Body of pancreas (tissue), 4 donors: ENCODE data around the gene ADRB1. TPM values are rescaled to one million over a fixed set of nuclear protein-coding genes. Genes with fewer than 3 reads are reported as not detected.
A peak's percentile ranks its signal among the peaks of the same experiment; 100 is the strongest.

ENCODE experiments used
- ATAC-seq: fragments of 150-250 bp; one replicate; pipeline ENCODE4 v1.9.1; 2016
- DNase-seq, 4 donors: peaks; one replicate each; pipeline ENCODE4 v3.0.0-alpha.2; 2019
- H3K27ac ChIP-seq, 4 donors: fragments of 200-600 bp; sonication (generic); 1 replicate in 3 of 4; 2 replicates in 1 of 4; pipeline versions ENCODE4 v1.5.1 to v1.6.1; 2016 to 2019; ENCODE audit warnings: mild to moderate bottlenecking in 1 of 4, mixed read lengths in 1 of 4, moderate library complexity in 1 of 4
- H3K27me3 ChIP-seq, 2 donors: fragments of 200-600 bp; sonication (generic); one replicate each; pipeline ENCODE4 v1.6.0; 2016; ENCODE audit warnings: mild to moderate bottlenecking in 1 of 2
- H3K36me3 ChIP-seq, 2 donors: fragments of 200-600 bp; sonication (generic); replicated peaks in 1 of 2; 2 replicates each; pipeline ENCODE4 v1.5.1; 2016; ENCODE audit warnings: low read depth in 2 of 2; ENCODE audit not compliant: insufficient read depth in 1 of 2
- H3K4me1 ChIP-seq: fragments of 200-600 bp; sonication (generic); one replicate; pipeline ENCODE4 v1.6.0; 2016
- H3K4me3 ChIP-seq, 2 donors: fragments of 200-600 bp; sonication (generic); 1 replicate in 1 of 2; 2 replicates in 1 of 2; pipeline ENCODE4 v1.5.1; 2016 to 2019
- H3K9me3 ChIP-seq, 3 donors: fragments of 200-600 bp; sonication (generic); 1 replicate in 2 of 3; 2 replicates in 1 of 3; pipeline ENCODE4 v1.5.1; 2016
- POLR2A ChIP-seq, 3 donors: fragments of 450-650 bp; IDR thresholded peaks; one replicate each; pipeline ENCODE4 v1.6.1; 2016; ENCODE audit warnings: antibody characterized with exemption in 3 of 3, mild to moderate bottlenecking in 2 of 3
- WGBS, 2 donors: methylation state at CpG; one replicate each; pipeline ENCODE4 v1.1.5; 2017; 5-methylcytosine and 5-hydroxymethylcytosine counted together
- intact Hi-C: fragments of 100-400 bp; cut with DNase I; formaldehyde crosslinking; loops from one replicate; pipeline ENCODE4 v1.15.1; 2023
- total RNA-seq, 2 donors: library from RNA; depleted of rRNA; stranded (reverse); fragments of >200 nt; gene quantifications; one replicate each; pipeline ENCODE4 v1.1.0, GENCODE V29; 2016
- TF ChIP-seq, protein P1 (sequence below), 7 experiments: fragments of 450-650 bp in 4 of 7; fragments of 200-600 bp in 3 of 7; sonication (generic) in 3 of 7; IDR thresholded peaks; one replicate each; pipeline ENCODE4 v1.5.1; 2016 to 2019; ENCODE audit warnings: antibody characterized with exemption in 7 of 7

Gene ADRB1
- total RNA-seq, 2 donors from 2014 or later = 1.0 to 8.6 TPM

DNA sequence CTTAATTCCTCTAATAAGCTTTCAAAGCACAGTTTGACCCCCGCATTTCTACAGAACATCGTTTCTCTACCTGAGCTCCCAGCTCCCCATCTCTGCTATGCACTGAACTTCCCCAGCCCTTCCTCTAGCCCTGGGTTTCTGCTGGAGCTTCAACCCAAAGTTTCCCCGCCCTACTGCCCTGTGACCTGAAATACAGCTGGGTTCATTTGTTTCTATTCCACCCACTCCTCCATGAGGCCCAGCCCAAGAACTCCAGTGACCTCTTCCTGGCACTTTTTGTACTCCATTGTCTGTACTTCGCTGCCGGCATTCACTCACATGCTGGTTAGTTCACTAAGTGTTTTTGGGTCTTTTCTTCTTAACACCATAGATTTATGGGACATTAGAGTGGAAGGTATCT, 35.8 kb downstream of the ADRB1 start:
- Histone ChIP-seq H3K4me3 (no peak overlapping the region), H3K9me3 (no peaks in the 10 kb centered on the region), H3K27me3 (no peaks in the 10 kb centered on the region), H3K4me1 (peaks cover 17% of the 10 kb centered on the region), H3K27ac (no peak overlapping the region), H3K36me3 (no peaks in the 10 kb centered on the region)
- TF ChIP-seq, protein P1, sequence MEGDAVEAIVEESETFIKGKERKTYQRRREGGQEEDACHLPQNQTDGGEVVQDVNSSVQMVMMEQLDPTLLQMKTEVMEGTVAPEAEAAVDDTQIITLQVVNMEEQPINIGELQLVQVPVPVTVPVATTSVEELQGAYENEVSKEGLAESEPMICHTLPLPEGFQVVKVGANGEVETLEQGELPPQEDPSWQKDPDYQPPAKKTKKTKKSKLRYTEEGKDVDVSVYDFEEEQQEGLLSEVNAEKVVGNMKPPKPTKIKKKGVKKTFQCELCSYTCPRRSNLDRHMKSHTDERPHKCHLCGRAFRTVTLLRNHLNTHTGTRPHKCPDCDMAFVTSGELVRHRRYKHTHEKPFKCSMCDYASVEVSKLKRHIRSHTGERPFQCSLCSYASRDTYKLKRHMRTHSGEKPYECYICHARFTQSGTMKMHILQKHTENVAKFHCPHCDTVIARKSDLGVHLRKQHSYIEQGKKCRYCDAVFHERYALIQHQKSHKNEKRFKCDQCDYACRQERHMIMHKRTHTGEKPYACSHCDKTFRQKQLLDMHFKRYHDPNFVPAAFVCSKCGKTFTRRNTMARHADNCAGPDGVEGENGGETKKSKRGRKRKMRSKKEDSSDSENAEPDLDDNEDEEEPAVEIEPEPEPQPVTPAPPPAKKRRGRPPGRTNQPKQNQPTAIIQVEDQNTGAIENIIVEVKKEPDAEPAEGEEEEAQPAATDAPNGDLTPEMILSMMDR (IDR thresholded peaks at IDR 0.05) = no peak
- TF ChIP-seq POLR2A (IDR thresholded peaks at IDR 0.05) = no peak
- ATAC-seq = no peak
- no peak for DNase-seq
- intact Hi-C loops = no loop called here
- 83 to 89% methylated on average over 5 of the region's 5 CpGs for WGBS, 2 donors

DNA sequence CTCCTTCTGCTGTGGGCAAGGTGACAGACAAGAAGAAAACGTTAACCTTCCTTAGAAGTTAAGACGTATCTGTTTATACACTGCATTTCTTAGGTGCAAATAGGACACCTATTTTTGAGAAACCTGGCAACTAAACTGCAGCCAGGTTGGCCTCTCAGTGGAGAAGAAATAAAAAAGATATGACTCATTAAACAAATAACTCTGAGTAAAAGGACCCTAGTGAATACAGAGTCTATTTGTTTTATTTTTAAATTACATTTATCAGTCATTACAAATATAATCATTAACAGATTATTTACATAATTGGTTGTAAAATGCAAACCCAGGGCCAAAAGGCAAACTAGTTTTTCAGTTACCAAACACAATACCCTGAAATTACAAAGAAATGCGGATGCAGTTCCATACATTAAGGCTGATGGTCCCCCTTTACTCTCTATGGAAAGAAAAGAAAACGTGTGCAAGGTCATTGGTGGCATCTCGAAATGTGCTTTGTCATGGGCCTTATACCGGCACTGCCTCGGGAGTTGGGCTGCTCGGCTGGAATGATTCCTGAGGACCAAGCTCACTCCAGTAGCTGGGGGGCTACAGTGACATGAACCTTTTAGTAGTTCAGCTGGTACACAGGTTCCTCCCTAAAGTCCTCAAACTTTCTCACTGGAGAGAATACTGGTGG, 38.4 kb downstream of the ADRB1 start:
- no peaks in the 10 kb centered on the region for H3K27me3 ChIP-seq
- H3K36me3 ChIP-seq = no peaks in the 10 kb centered on the region
- ATAC-seq (peak; percentile 71), DNase-seq (peak in 1 of 4 donors; percentile 15)
- intact Hi-C loops = no loop called here
- peaks cover 17% of the 10 kb centered on the region for H3K4me1 ChIP-seq
- H3K9me3 ChIP-seq = no peaks in the 10 kb centered on the region
- TF ChIP-seq, protein P1 (IDR thresholded peaks at IDR 0.05) = no peak
- TF ChIP-seq POLR2A (IDR thresholded peaks at IDR 0.05) = no peak
- peak overlapping the region in 2 of 4 donors; percentile 18 to 20 for H3K27ac ChIP-seq
- no peak overlapping the region for H3K4me3 ChIP-seq
- WGBS, 2 donors = 32 to 35% methylated on average over 8 of the region's 8 CpGs

GRCh38 chr10:114083040-114083439, 39.4 kb downstream of the ADRB1 start:
- Histone ChIP-seq H3K4me3 (no peak overlapping the region), H3K27ac (no peak overlapping the region), H3K9me3 (no peaks in the 10 kb centered on the region), H3K27me3 (no peaks in the 10 kb centered on the region), H3K36me3 (no peaks in the 10 kb centered on the region), H3K4me1 (peaks cover 17% of the 10 kb centered on the region)
- DNase-seq (no peak), ATAC-seq (no peak)
- intact Hi-C loops = no loop called here
- 83 to 85% methylated on average over 5 of the region's 5 CpGs for WGBS, 2 donors
- TF ChIP-seq, protein P1 (IDR thresholded peaks at IDR 0.05) = no peak
- TF ChIP-seq POLR2A (IDR thresholded peaks at IDR 0.05) = no peak

DNA sequence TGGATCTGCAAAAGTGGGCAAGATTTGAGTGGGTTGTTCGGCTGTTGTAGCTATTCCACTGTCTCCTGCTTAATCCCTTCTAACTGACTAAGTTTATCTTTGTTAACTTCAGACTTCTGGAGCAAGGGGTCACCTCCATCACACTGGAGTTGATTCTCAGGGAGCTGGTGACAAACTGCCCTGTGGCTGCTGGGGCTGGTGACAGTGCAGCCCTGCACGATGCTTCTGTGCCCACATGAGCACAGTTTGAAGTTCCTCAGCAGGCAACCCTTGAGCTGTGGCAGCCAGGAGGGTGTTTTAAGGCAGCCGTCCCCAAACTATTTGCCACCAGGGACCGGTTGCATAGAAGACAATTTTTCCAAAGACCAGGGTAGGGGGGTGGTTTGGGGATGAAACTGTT, 40.5 kb downstream of the ADRB1 start:
- DNase-seq (no peak), ATAC-seq (no peak)
- H3K4me1 ChIP-seq = peaks cover 17% of the 10 kb centered on the region
- H3K27ac ChIP-seq = no peak overlapping the region
- intact Hi-C loops = no loop called here
- no peaks in the 10 kb centered on the region for H3K9me3 ChIP-seq
- no peak overlapping the region for H3K4me3 ChIP-seq
- H3K27me3 ChIP-seq = no peaks in the 10 kb centered on the region
- 89 to 92% methylated on average over 3 to 4 of the region's 4 CpGs for WGBS, 2 donors
- no peaks in the 10 kb centered on the region for H3K36me3 ChIP-seq
- TF ChIP-seq POLR2A (IDR thresholded peaks at IDR 0.05) = no peak
- TF ChIP-seq, protein P1 (IDR thresholded peaks at IDR 0.05) = no peak

DNA sequence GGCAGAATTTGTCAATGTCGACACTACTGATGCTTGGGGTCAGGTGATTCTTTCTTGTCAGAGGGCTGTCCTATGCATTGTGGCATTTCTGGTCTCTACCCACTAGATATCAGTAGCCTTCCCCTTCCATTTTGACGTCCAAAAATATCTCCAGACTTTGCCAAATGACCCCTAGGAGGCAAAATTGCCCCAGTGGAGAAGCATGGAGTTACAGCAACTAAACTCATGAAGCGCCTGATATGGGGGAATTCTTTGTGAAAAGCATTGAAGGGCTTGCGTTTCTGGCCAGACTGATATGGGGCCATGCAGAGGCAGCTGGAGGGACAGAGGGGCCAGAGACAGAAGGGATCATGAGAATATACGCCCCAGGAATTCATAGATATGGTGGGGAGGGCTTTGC, 43.6 kb downstream of the ADRB1 start:
- H3K4me3 ChIP-seq = no peak overlapping the region
- intact Hi-C loops = no loop called here
- no peaks in the 10 kb centered on the region for H3K9me3 ChIP-seq
- DNase-seq = no peak
- no peak overlapping the region for H3K27ac ChIP-seq
- H3K4me1 ChIP-seq = peaks cover 7% of the 10 kb centered on the region
- H3K27me3 ChIP-seq = no peaks in the 10 kb centered on the region
- no peak for ATAC-seq
- WGBS, 2 donors = 76 to 84% methylated on average over 5 of the region's 5 CpGs
- no peaks in the 10 kb centered on the region for H3K36me3 ChIP-seq
- TF ChIP-seq, protein P1 (IDR thresholded peaks at IDR 0.05) = no peak
- TF ChIP-seq POLR2A (IDR thresholded peaks at IDR 0.05) = no peak
